ENCODE measurements around the gene PLEKHA8. TPM values are rescaled to one million over a fixed set of nuclear protein-coding genes. Genes with fewer than 3 reads are reported as not detected.
A peak's percentile ranks its signal among the peaks of the same experiment; 100 is the strongest.

Gene PLEKHA8
- total and polyA plus RNA-seq, 4 donors: 2.7 to 16.7 (median 6.5) TPM

GRCh38 chr7:30005464-30005863 lies 22.7 kb upstream of the PLEKHA8 start:
- Histone ChIP-seq H3K4me3 (no peak overlapping the region), H3K27me3 (ENCODE audit: control insufficient read depth in 3 of 3, insufficient read depth in 3 of 3, low read length in 2 of 3) (no peaks in the 10 kb centered on the region), H3K27ac (ENCODE audit: low read depth in 1 of 2, low read length in 1 of 2) (no peak overlapping the region), H3K9ac (ENCODE audit: insufficient read depth in 1 of 2, low read length in 2 of 2) (no peak overlapping the region), H3K4me1 (ENCODE audit: control insufficient read depth in 5 of 5, insufficient read depth in 5 of 5, low read length in 5 of 5) (no peaks in the 10 kb centered on the region), H3K9me3 (ENCODE audit: control insufficient read depth in 4 of 4, insufficient read depth in 3 of 4, low read length in 3 of 4) (no peaks in the 10 kb centered on the region), H3K36me3 (ENCODE audit: control insufficient read depth in 4 of 4, insufficient read depth in 4 of 4, low read length in 4 of 4) (no peaks in the 10 kb centered on the region)
- ATAC-seq (ENCODE audit: insufficient read depth, low FRiP score) (no peak), DNase-seq (no peak)
- no peak for TF ChIP-seq CTCF (IDR thresholded peaks at IDR 0.05; ENCODE audit: control extremely low read depth, extremely low read depth)
- 66 to 76% methylated on average over 3 of the region's 3 CpGs for WGBS, 2 donors

- no peaks in the 10 kb centered on the region for H3K27me3 ChIP-seq (ENCODE audit: control insufficient read depth in 3 of 3, insufficient read depth in 3 of 3, low read length in 2 of 3)
- H3K36me3 ChIP-seq (ENCODE audit: control insufficient read depth in 4 of 4, insufficient read depth in 4 of 4, low read length in 4 of 4): peaks cover 0 to 9% (median 5%) of the 10 kb centered on the region in 4 donors
- no peak overlapping the region for H3K27ac ChIP-seq (ENCODE audit: low read depth in 1 of 2, low read length in 1 of 2)
- DNase-seq (no peak), ATAC-seq (ENCODE audit: insufficient read depth, low FRiP score) (no peak)
- H3K9ac ChIP-seq (ENCODE audit: insufficient read depth in 1 of 2, low read length in 2 of 2): no peak overlapping the region
- H3K9me3 ChIP-seq (ENCODE audit: control insufficient read depth in 4 of 4, insufficient read depth in 3 of 4, low read length in 3 of 4): no peaks in the 10 kb centered on the region
- TF ChIP-seq CTCF (IDR thresholded peaks at IDR 0.05; ENCODE audit: control extremely low read depth, extremely low read depth): no peak
- no peaks in the 10 kb centered on the region for H3K4me1 ChIP-seq (ENCODE audit: control insufficient read depth in 5 of 5, insufficient read depth in 5 of 5, low read length in 5 of 5)
- no peak overlapping the region for H3K4me3 ChIP-seq
- 90 to 94% methylated on average over 6 of the region's 6 CpGs for whole genome bisulfite sequencing, 2 donors
Measured at GRCh38 chr7:30010021-30010420, 18.2 kb upstream of the PLEKHA8 start.

GRCh38 chr7:30012757-30013156 lies 15.5 kb upstream of the PLEKHA8 start:
- H3K27ac ChIP-seq (ENCODE audit: low read depth in 1 of 2, low read length in 1 of 2): no peak overlapping the region
- DNase-seq (peak in 1 of 3 donors; percentile 4), ATAC-seq (ENCODE audit: insufficient read depth, low FRiP score) (no peak)
- no peaks in the 10 kb centered on the region for H3K27me3 ChIP-seq (ENCODE audit: control insufficient read depth in 3 of 3, insufficient read depth in 3 of 3, low read length in 2 of 3)
- WGBS, 2 donors: 93 to 95% methylated on average over 3 of the region's 3 CpGs
- H3K4me1 ChIP-seq (ENCODE audit: control insufficient read depth in 5 of 5, insufficient read depth in 5 of 5, low read length in 5 of 5): no peaks in the 10 kb centered on the region
- TF ChIP-seq CTCF (IDR thresholded peaks at IDR 0.05; ENCODE audit: control extremely low read depth, extremely low read depth): no peak
- H3K9me3 ChIP-seq (ENCODE audit: control insufficient read depth in 4 of 4, insufficient read depth in 3 of 4, low read length in 3 of 4): no peaks in the 10 kb centered on the region
- H3K36me3 ChIP-seq (ENCODE audit: control insufficient read depth in 4 of 4, insufficient read depth in 4 of 4, low read length in 4 of 4): peaks cover 0 to 18% (median 5%) of the 10 kb centered on the region in 4 donors
- no peak overlapping the region for H3K9ac ChIP-seq (ENCODE audit: insufficient read depth in 1 of 2, low read length in 2 of 2)
- no peak overlapping the region for H3K4me3 ChIP-seq

- Histone ChIP-seq H3K9ac (ENCODE audit: insufficient read depth in 1 of 2, low read length in 2 of 2) (no peak overlapping the region), H3K4me1 (ENCODE audit: control insufficient read depth in 5 of 5, insufficient read depth in 5 of 5, low read length in 5 of 5) (peaks cover 0 to 8% (median 2%) of the 10 kb centered on the region in 5 donors), H3K9me3 (ENCODE audit: control insufficient read depth in 4 of 4, insufficient read depth in 3 of 4, low read length in 3 of 4) (no peaks in the 10 kb centered on the region), H3K36me3 (ENCODE audit: control insufficient read depth in 4 of 4, insufficient read depth in 4 of 4, low read length in 4 of 4) (peaks cover 1 to 18% (median 5%) of the 10 kb centered on the region in 4 donors), H3K4me3 (no peak overlapping the region), H3K27ac (ENCODE audit: low read depth in 1 of 2, low read length in 1 of 2) (no peak overlapping the region), H3K27me3 (ENCODE audit: control insufficient read depth in 3 of 3, insufficient read depth in 3 of 3, low read length in 2 of 3) (no peaks in the 10 kb centered on the region)
- DNase-seq (peak in 2 of 3 donors; percentile 79 to 86), ATAC-seq (ENCODE audit: insufficient read depth, low FRiP score) (no peak)
- TF ChIP-seq CTCF (IDR thresholded peaks at IDR 0.05; ENCODE audit: control extremely low read depth, extremely low read depth): no peak
Measured at GRCh38 chr7:30018451-30018850, 9.8 kb upstream of the PLEKHA8 start.
